Hepatocyte (in vitro differentiated cells): ENCODE results near the gene S100A7A. TPM values are rescaled to one million over a fixed set of nuclear protein-coding genes. Genes with fewer than 3 reads are reported as not detected.

Experiments
- DNase-seq: peaks from one replicate; pipeline ENCODE4 v3.0.0-alpha.2; 2016; ENCODE audit warnings: low spot score
- H2AFZ ChIP-seq: fragments of 200-600 bp; sonication (generic); 2 replicates; pipeline ENCODE4 v1.6.0; 2016; ENCODE audit warnings: antibody characterized with exemption, mild to moderate bottlenecking
- H3K27ac ChIP-seq: fragments of 200-600 bp; sonication (generic); 2 replicates; pipeline ENCODE4 v1.5.1; 2016; ENCODE audit warnings: mild to moderate bottlenecking
- H3K27me3 ChIP-seq: fragments of 200-600 bp; sonication (generic); 2 replicates; pipeline ENCODE4 v1.6.1; 2016
- H3K36me3 ChIP-seq: fragments of 200-600 bp; sonication (generic); replicated peaks from 2 replicates; pipeline ENCODE4 v1.5.1; 2016; ENCODE audit warnings: low read depth; ENCODE audit not compliant: insufficient read depth
- H3K4me1 ChIP-seq: fragments of 200-600 bp; sonication (generic); 2 replicates; pipeline ENCODE4 v1.5.1; 2016; ENCODE audit warnings: mild to moderate bottlenecking, moderate library complexity; ENCODE audit not compliant: insufficient read depth
- H3K4me2 ChIP-seq: fragments of 200-600 bp; sonication (generic); 2 replicates; pipeline ENCODE4 v1.6.0; 2016
- H3K4me3 ChIP-seq: fragments of 200-600 bp; sonication (generic); 2 replicates; pipeline ENCODE4 v1.5.1; 2016; ENCODE audit warnings: mild to moderate bottlenecking
- H3K79me2 ChIP-seq: fragments of 200-600 bp; sonication (generic); 2 replicates; pipeline ENCODE4 v1.6.0; 2017; ENCODE audit warnings: mild to moderate bottlenecking
- H3K9me2 ChIP-seq: fragments of 200-600 bp; sonication (generic); replicated peaks from 2 replicates; pipeline ENCODE4 v1.6.0; 2017; ENCODE audit warnings: mild to moderate bottlenecking; ENCODE audit not compliant: insufficient read depth
- H3K9me3 ChIP-seq: fragments of 200-600 bp; sonication (generic); 2 replicates; pipeline ENCODE4 v1.5.1; 2016; ENCODE audit warnings: low read depth, mild to moderate bottlenecking
- H4K20me1 ChIP-seq: fragments of 200-600 bp; sonication (generic); 2 replicates; pipeline ENCODE4 v1.6.0; 2016; ENCODE audit warnings: mild to moderate bottlenecking; ENCODE audit not compliant: insufficient read depth, poor library complexity, severe bottlenecking
- CTCF ChIP-seq: fragments of 200-600 bp; sonication (generic); IDR thresholded peaks from 2 replicates; pipeline ENCODE4 v1.5.1; 2016; ENCODE audit warnings: antibody characterized with exemption, mild to moderate bottlenecking; ENCODE audit not compliant: poor library complexity
- EZH2 ChIP-seq: fragments of 200-600 bp; sonication (generic); IDR thresholded peaks from 2 replicates; pipeline ENCODE4 v1.6.1; 2016; ENCODE audit warnings: antibody characterized with exemption, mild to moderate bottlenecking, borderline replicate concordance
- EZH2phosphoT487 ChIP-seq: fragments of 200-600 bp; sonication (generic); IDR thresholded peaks from one replicate; pipeline ENCODE4 v1.6.1; 2018; ENCODE audit warnings: antibody characterized with exemption, mild to moderate bottlenecking, low read depth, moderate library complexity; ENCODE audit not compliant: unreplicated experiment, severe bottlenecking
- WGBS: methylation state at CpG from one replicate; pipeline ENCODE4 v1.1.6; 2016; ENCODE audit warnings: low lambda C conversion rate; ENCODE audit errors: missing lambda C conversion rate; 5-methylcytosine and 5-hydroxymethylcytosine counted together
- polyA plus RNA-seq: library from polyadenylated mRNA; unstranded; fragments of >200 nt; fragmentation: Nextera tagmentation; extraction: Ambion mirVana; gene quantifications from 2 replicates; pipeline ENCODE4 v1.2.1, GENCODE V29; 2016
- total RNA-seq: library from RNA; depleted of rRNA; stranded (reverse); fragments of >200 nt; gene quantifications from 2 replicates; pipeline ENCODE4 v1.2.3, GENCODE V29; 2014

The S100A7A gene
- total and polyA plus RNA-seq, 2 experiments from 2014 or later, result not detected

GRCh38 chr1:153426809-153427208, 10.5 kb downstream of the S100A7A start:
- H3K4me2 ChIP-seq, result no peak overlapping the region
- H3K27me3 ChIP-seq, result no peaks in the 10 kb centered on the region
- no peaks in the 10 kb centered on the region for H3K79me2 ChIP-seq
- no peaks in the 10 kb centered on the region for H4K20me1 ChIP-seq
- no peak for TF ChIP-seq EZH2phosphoT487
- no peak for TF ChIP-seq CTCF
- TF ChIP-seq EZH2, result no peak
- no peaks in the 10 kb centered on the region for H3K9me3 ChIP-seq
- H3K4me3 ChIP-seq, result no peak overlapping the region
- no peak overlapping the region for H3K27ac ChIP-seq
- 67% methylated on average over 1 of the region's 1 CpG for WGBS
- H3K4me1 ChIP-seq, result no peaks in the 10 kb centered on the region
- no peak overlapping the region for H2AFZ ChIP-seq
- no peaks in the 10 kb centered on the region for H3K36me3 ChIP-seq
- DNase-seq, result no peak
- no peaks in the 10 kb centered on the region for H3K9me2 ChIP-seq

- no peak for TF ChIP-seq EZH2
- TF ChIP-seq EZH2phosphoT487, result no peak
- TF ChIP-seq CTCF, result no peak
- WGBS, result 71% methylated on average over 12 of the region's 12 CpGs
- DNase-seq, result no peak
These were observed 11.8 kb downstream of the S100A7A start for GRCh38 chr1:153428073-153428638.

GRCh38 chr1:153428791-153429190, 12.5 kb downstream of the S100A7A start:
- Histone ChIP-seq H3K4me1 (no peaks in the 10 kb centered on the region), H3K9me3 (no peaks in the 10 kb centered on the region), H4K20me1 (no peaks in the 10 kb centered on the region), H3K4me3 (no peak overlapping the region), H3K9me2 (no peaks in the 10 kb centered on the region), H3K4me2 (no peak overlapping the region), H3K36me3 (no peaks in the 10 kb centered on the region), H3K27me3 (no peaks in the 10 kb centered on the region), H3K27ac (no peak overlapping the region), H2AFZ (no peak overlapping the region), H3K79me2 (no peaks in the 10 kb centered on the region)
- DNase-seq, result no peak
- TF ChIP-seq EZH2phosphoT487 (no peak), CTCF (no peak), EZH2 (no peak)
- WGBS, result 59% methylated on average over 6 of the region's 6 CpGs

More at GRCh38 chr1:153428073-153428638, 11.8 kb downstream of the S100A7A start:
- H3K9me2 ChIP-seq, result no peaks in the 10 kb centered on the region
- no peaks in the 10 kb centered on the region for H3K4me1 ChIP-seq
- H3K79me2 ChIP-seq, result no peaks in the 10 kb centered on the region
- no peaks in the 10 kb centered on the region for H4K20me1 ChIP-seq
- no peak overlapping the region for H3K4me2 ChIP-seq
- no peak overlapping the region for H3K4me3 ChIP-seq
- no peak overlapping the region for H2AFZ ChIP-seq
- no peak overlapping the region for H3K27ac ChIP-seq
- no peaks in the 10 kb centered on the region for H3K9me3 ChIP-seq
- H3K36me3 ChIP-seq, result no peaks in the 10 kb centered on the region
- no peaks in the 10 kb centered on the region for H3K27me3 ChIP-seq
